Mesendoderm (in vitro differentiated cells): Measurements from ENCODE around the gene ENOX2.
"Not testable (repeated sequence)": the region's sequence is repeated elsewhere in the genome, so short reads cannot be mapped to it uniquely, and the experiment has no call there.

ENCODE experiments used
- DNase-seq: peaks from one replicate; pipeline ENCODE4 v3.0.0; 2013
- H2AK5ac ChIP-seq: 2 replicates; pipeline ENCODE4 v1.6.1; 2013; ENCODE audit warnings: low read length, inconsistent platforms
- H2BK120ac ChIP-seq: 2 replicates; pipeline ENCODE4 v1.6.1; 2013; ENCODE audit warnings: low read depth, mild to moderate bottlenecking, low read length, moderate library complexity, mixed read lengths
- H2BK15ac ChIP-seq: replicated peaks from 2 replicates; pipeline ENCODE4 v1.6.1; 2013; ENCODE audit warnings: low read depth, mild to moderate bottlenecking, moderate library complexity
- H2BK5ac ChIP-seq: 2 replicates; pipeline ENCODE4 v1.6.1; 2013; ENCODE audit warnings: low read length, inconsistent platforms
- H3K18ac ChIP-seq: 2 replicates; pipeline ENCODE4 v1.6.1; 2013; ENCODE audit warnings: mild to moderate bottlenecking, low read length, mixed read lengths
- H3K23ac ChIP-seq: one replicate; pipeline ENCODE4 v1.6.1; 2013; ENCODE audit warnings: low read length
- H3K27ac ChIP-seq: 2 replicates; pipeline ENCODE4 v1.5.1; 2013; ENCODE audit warnings: low read depth, mild to moderate bottlenecking, inconsistent platforms, low read length, moderate library complexity
- H3K27me3 ChIP-seq: 2 replicates; pipeline ENCODE4 v1.6.1; 2013; ENCODE audit warnings: low read length, control low read depth, mild to moderate bottlenecking, inconsistent platforms; ENCODE audit not compliant: insufficient read depth, poor library complexity
- H3K36me3 ChIP-seq: 2 replicates; pipeline ENCODE4 v1.6.1; 2013; ENCODE audit warnings: low read length, inconsistent platforms; ENCODE audit not compliant: control insufficient read depth, insufficient read depth
- H3K4ac ChIP-seq: one replicate; pipeline ENCODE4 v1.6.1; 2013; ENCODE audit warnings: low read depth, mild to moderate bottlenecking, low read length, moderate library complexity
- H3K4me1 ChIP-seq: 2 replicates; pipeline ENCODE4 v1.6.1; 2013; ENCODE audit warnings: low read depth, low read length, inconsistent platforms; ENCODE audit not compliant: control insufficient read depth
- H3K4me2 ChIP-seq: 2 replicates; pipeline ENCODE4 v1.6.1; 2013; ENCODE audit warnings: low read length
- H3K4me3 ChIP-seq: 2 replicates; pipeline ENCODE4 v1.5.1; 2013; ENCODE audit warnings: mild to moderate bottlenecking, low read length
- H3K56ac ChIP-seq: one replicate; pipeline ENCODE4 v1.6.1; 2013; ENCODE audit warnings: low read length
- H3K79me1 ChIP-seq: 2 replicates; pipeline ENCODE4 v1.6.1; 2013; ENCODE audit warnings: low read length, inconsistent platforms
- H3K79me2 ChIP-seq: 2 replicates; pipeline ENCODE4 v1.6.1; 2013; ENCODE audit warnings: mild to moderate bottlenecking, low read length; ENCODE audit not compliant: control insufficient read depth, insufficient read depth
- H3K9ac ChIP-seq: 2 replicates; pipeline ENCODE4 v1.6.1; 2013; ENCODE audit warnings: low read length, inconsistent platforms
- H4K5ac ChIP-seq: one replicate; pipeline ENCODE4 v1.6.1; 2013; ENCODE audit warnings: low read length
- H4K8ac ChIP-seq: one replicate; pipeline ENCODE4 v1.6.1; 2013; ENCODE audit warnings: low read depth, mild to moderate bottlenecking, control low read depth, low read length, moderate library complexity
- WGBS: extraction: QIAGEN DNeasy Blood & Tissue Kit; methylation state at CpG from one replicate; pipeline ENCODE4 v1.1.7; 2013; ENCODE audit warnings: low lambda C conversion rate, missing lambda C conversion rate; ENCODE audit not compliant: insufficient coverage; ENCODE audit errors: extremely low coverage; 5-methylcytosine and 5-hydroxymethylcytosine counted together

ENOX2 gene

DNA sequence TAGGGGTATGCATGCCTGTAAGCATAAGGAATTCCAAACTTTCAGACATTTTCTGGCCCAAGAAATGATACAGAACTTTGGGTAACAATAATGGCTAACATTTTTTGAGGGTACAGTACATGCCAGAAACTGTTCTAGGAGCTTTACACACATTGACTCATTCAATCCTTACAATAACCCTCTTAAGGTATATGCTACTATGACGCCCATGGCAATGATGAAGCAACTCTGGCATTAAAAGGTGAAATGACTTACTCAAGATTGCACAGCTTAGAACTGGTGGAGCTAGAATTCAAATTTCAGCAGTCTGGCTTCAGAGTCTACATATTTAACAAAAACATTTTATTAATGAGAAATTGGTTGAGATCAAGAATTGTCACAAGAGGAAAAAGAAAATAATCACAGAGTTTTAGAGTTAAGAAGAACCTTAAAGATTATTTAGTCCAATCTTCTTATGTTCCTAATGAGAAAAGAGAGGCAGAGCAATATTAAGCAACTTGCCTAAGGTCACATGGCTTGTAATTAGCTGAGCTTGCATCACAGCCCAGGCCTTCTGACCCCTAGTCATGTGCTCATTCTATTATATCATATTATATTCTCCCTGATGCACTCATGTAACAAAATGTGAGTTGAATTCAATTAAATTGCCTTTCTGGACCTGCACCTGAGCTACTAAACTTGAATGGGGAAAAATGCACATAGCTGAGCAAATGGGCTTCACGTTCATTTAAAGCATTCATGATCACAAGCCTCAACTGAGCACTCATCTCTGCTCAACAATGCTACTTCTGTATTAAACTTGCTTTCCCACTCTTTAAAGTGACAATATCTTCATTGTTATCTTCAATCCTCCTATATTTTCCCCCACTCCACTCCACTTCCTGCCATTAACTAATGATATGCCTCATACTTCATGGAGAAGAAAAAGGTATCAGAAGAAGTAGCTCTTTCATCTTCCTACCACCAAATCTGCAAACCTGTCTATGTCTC, 73.2 kb downstream of the ENOX2 start:
- Histone ChIP-seq H2BK15ac (no peak overlapping the region), H3K4me2 (no peak overlapping the region), H2BK5ac (no peak overlapping the region), H3K27ac (no peak overlapping the region), H3K4me3 (no peak overlapping the region), H3K79me1 (no peaks in the 10 kb centered on the region), H3K56ac (no peak overlapping the region), H2BK120ac (no peak overlapping the region), H3K23ac (no peak overlapping the region), H4K5ac (no peak overlapping the region), H3K4me1 (no peaks in the 10 kb centered on the region), H3K4ac (no peak overlapping the region), H3K27me3 (no peaks in the 10 kb centered on the region), H4K8ac (no peak overlapping the region), H3K79me2 (no peaks in the 10 kb centered on the region), H3K9ac (no peak overlapping the region), H3K36me3 (no peaks in the 10 kb centered on the region), H3K18ac (no peak overlapping the region), H2AK5ac (no peak overlapping the region)
- no peak for DNase-seq
- no CpG with 5 or more reads among the region's 2 CpGs for WGBS

DNA sequence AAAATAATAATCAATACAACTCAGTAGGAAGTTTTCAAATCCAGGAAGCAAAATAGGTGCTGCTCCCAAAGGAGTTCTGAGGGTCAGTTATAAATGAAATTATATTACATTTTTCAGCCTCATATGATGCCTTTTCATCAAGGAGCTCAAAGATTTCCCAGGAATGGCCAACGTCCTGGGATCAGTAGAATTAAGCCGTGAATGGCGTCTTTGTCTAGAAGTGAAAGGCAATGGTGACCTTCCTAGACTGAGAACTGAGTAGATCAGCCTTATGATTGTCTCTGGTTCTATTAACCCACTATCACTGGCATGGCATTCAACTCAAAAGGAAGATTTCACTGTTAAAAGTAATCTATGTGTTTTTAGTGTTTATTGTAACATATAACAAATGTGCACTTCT, 74.4 kb downstream of the ENOX2 start:
- Histone ChIP-seq H3K27ac (no peak overlapping the region), H3K18ac (no peak overlapping the region), H3K56ac (no peak overlapping the region), H3K23ac (no peak overlapping the region), H3K27me3 (no peaks in the 10 kb centered on the region), H2BK15ac (no peak overlapping the region), H3K36me3 (no peaks in the 10 kb centered on the region), H2AK5ac (no peak overlapping the region), H3K9ac (no peak overlapping the region), H3K4ac (no peak overlapping the region), H3K4me3 (no peak overlapping the region), H3K79me1 (no peaks in the 10 kb centered on the region), H3K79me2 (no peaks in the 10 kb centered on the region), H3K4me1 (no peaks in the 10 kb centered on the region), H3K4me2 (no peak overlapping the region), H4K8ac (no peak overlapping the region), H2BK120ac (no peak overlapping the region), H4K5ac (no peak overlapping the region), H2BK5ac (no peak overlapping the region)
- no peak for DNase-seq
- WGBS: no CpG with 5 or more reads among the region's 3 CpGs

DNA sequence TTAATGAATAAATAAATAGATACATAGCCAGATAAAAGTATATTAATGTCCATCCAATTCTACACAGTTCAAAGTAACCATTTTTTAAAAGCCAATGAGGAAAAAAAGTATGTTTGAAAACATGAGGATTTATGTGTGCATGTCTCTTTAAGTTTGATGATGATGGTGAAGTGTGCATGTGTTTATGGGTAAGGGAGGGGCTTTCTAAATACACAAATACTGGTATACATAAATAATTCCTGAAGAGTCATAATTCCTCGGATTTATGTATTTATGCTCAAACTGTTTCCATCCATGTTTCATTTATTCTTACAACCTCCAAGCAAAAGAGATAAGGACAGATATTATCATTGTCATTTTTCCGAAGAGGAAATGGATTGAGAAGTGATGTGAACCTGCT, 75.4 kb downstream of the ENOX2 start:
- no peak overlapping the region for H3K4me3 ChIP-seq
- H3K79me2 ChIP-seq: no peaks in the 10 kb centered on the region
- no peak overlapping the region for H2AK5ac ChIP-seq
- H3K9ac ChIP-seq: no peak overlapping the region
- H2BK5ac ChIP-seq: no peak overlapping the region
- no CpG with 5 or more reads among the region's 2 CpGs for WGBS
- no peak overlapping the region for H4K8ac ChIP-seq
- no peaks in the 10 kb centered on the region for H3K27me3 ChIP-seq
- H3K4ac ChIP-seq: no peak overlapping the region
- no peak overlapping the region for H3K27ac ChIP-seq
- no peak overlapping the region for H4K5ac ChIP-seq
- H2BK15ac ChIP-seq: no peak overlapping the region
- H3K36me3 ChIP-seq: no peaks in the 10 kb centered on the region
- H3K4me1 ChIP-seq: no peaks in the 10 kb centered on the region
- no peak for DNase-seq
- H3K56ac ChIP-seq: no peak overlapping the region
- H3K4me2 ChIP-seq: no peak overlapping the region
- no peak overlapping the region for H3K23ac ChIP-seq
- H3K18ac ChIP-seq: no peak overlapping the region
- no peak overlapping the region for H2BK120ac ChIP-seq
- H3K79me1 ChIP-seq: no peaks in the 10 kb centered on the region

DNA sequence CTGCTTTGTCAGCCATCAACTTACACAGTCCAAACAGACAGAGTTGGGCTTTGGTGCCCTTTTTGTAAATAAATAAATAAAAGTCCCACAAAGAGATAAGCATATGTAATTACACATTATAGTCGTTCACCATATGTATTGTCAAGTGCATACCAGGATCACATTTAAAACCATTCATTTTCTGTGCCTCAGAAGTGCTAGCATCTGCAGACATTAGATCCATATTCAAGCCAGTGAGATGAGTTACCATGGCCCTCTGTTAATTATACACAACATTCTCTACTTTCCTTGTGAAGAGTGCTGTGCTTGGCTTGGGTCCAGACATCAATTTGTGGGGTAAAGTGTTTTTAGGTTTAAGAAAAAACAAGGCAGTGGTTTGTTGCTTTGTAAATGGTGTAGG, 76.8 kb downstream of the ENOX2 start:
- H3K36me3 ChIP-seq: no peaks in the 10 kb centered on the region
- no peak overlapping the region for H4K8ac ChIP-seq
- H3K56ac ChIP-seq: no peak overlapping the region
- H3K79me2 ChIP-seq: no peaks in the 10 kb centered on the region
- H4K5ac ChIP-seq: no peak overlapping the region
- no peak overlapping the region for H2BK120ac ChIP-seq
- H3K4me1 ChIP-seq: no peaks in the 10 kb centered on the region
- no peak overlapping the region for H3K23ac ChIP-seq
- H2BK15ac ChIP-seq: no peak overlapping the region
- WGBS: no CpG with 5 or more reads among the region's 1 CpG
- no peak overlapping the region for H3K18ac ChIP-seq
- no peaks in the 10 kb centered on the region for H3K27me3 ChIP-seq
- no peak for DNase-seq
- H2AK5ac ChIP-seq: no peak overlapping the region
- no peak overlapping the region for H3K4ac ChIP-seq
- H3K4me3 ChIP-seq: no peak overlapping the region
- H3K27ac ChIP-seq: no peak overlapping the region
- H2BK5ac ChIP-seq: no peak overlapping the region
- no peaks in the 10 kb centered on the region for H3K79me1 ChIP-seq
- H3K9ac ChIP-seq: no peak overlapping the region
- no peak overlapping the region for H3K4me2 ChIP-seq

DNA sequence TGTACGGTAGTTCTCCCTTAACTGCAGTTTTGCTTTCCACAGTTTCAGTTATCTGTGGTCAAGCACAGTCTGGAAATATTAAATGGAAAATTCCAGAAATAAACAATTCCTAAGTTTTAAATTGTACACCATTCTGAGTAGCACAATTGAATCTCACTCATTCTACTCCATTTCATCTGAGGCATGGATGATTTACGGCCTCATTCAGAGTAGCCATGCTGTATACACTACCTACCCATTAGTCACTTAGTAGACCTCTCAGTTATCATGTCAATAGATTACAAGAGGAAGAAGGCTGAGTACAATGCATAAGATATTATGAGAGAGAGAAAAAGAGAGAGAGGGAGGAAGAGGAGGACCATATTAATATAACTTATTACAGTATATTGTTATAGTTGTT, 77.5 kb downstream of the ENOX2 start:
- Histone ChIP-seq H3K79me2 (no peaks in the 10 kb centered on the region), H3K9ac (no peak overlapping the region), H3K79me1 (no peaks in the 10 kb centered on the region), H2BK5ac (no peak overlapping the region), H4K8ac (no peak overlapping the region), H4K5ac (no peak overlapping the region), H3K27ac (no peak overlapping the region), H3K4me1 (no peaks in the 10 kb centered on the region), H3K56ac (no peak overlapping the region), H3K4me3 (no peak overlapping the region), H3K4me2 (no peak overlapping the region), H3K36me3 (no peaks in the 10 kb centered on the region), H3K23ac (no peak overlapping the region), H3K4ac (no peak overlapping the region), H3K27me3 (no peaks in the 10 kb centered on the region), H2BK120ac (no peak overlapping the region), H2BK15ac (no peak overlapping the region), H2AK5ac (no peak overlapping the region), H3K18ac (no peak overlapping the region)
- WGBS: no CpG with 5 or more reads among the region's 2 CpGs
- DNase-seq: no peak

DNA sequence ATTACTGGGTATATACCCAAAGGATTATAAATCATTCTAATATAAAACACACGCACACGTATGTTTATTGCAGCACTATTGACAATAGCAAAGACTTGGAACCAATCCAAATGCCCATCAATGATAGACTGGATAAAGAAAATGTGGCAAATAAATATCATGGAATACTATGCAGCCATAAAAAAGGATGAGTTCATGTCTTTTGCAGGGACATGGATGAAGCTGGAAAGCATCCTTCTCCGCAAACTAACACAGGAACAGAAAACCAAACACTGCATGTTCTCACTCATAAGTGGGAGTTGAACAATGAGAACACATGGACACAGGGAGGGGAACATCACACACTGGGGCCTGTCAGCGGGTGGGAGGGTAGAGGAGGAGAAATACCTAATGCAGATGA, 83.6 kb downstream of the ENOX2 start:
- H3K79me1 ChIP-seq, H3K18ac ChIP-seq, H2BK120ac ChIP-seq, H3K36me3 ChIP-seq, H3K27ac ChIP-seq, H3K56ac ChIP-seq, H3K4me3 ChIP-seq, H2AK5ac ChIP-seq, H2BK15ac ChIP-seq, DNase-seq, H4K5ac ChIP-seq, H3K4ac ChIP-seq, H2BK5ac ChIP-seq, H3K79me2 ChIP-seq, H3K4me2 ChIP-seq, H3K4me1 ChIP-seq, H3K9ac ChIP-seq, H3K27me3 ChIP-seq, H4K8ac ChIP-seq, H3K23ac ChIP-seq: not testable (repeated sequence)
- WGBS: no CpG with 5 or more reads among the region's 4 CpGs
